ENCODE results near the gene CYB561D1.

The CYB561D1 gene

DNA sequence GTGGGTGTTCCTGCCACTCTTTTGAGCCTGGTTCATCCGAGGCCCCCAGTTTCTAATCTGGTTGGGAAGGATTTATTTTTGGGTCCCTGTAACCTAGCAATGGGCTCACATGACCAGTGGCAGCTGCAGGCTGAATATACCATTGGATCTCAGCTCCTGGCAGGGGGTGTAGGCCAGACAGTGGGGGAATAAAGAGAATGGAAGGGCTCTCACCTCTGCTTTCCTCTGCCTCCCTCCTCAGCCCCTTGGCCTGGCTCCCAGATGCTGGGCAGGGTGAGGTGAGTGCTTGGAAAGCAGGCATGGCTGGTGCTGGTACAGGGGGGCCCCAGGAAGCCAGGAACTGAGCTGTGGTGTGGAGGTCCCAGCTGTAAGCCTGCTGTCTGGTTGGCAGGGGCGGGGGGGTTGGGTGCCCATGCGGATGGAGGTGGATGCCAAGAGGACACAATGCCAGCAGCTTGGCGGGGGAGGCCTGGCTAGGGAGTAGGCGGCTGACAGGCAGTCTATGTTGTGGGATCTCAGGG lies 42.1 kb downstream of the CYB561D1 start:
- TF ChIP-seq, protein P1, sequence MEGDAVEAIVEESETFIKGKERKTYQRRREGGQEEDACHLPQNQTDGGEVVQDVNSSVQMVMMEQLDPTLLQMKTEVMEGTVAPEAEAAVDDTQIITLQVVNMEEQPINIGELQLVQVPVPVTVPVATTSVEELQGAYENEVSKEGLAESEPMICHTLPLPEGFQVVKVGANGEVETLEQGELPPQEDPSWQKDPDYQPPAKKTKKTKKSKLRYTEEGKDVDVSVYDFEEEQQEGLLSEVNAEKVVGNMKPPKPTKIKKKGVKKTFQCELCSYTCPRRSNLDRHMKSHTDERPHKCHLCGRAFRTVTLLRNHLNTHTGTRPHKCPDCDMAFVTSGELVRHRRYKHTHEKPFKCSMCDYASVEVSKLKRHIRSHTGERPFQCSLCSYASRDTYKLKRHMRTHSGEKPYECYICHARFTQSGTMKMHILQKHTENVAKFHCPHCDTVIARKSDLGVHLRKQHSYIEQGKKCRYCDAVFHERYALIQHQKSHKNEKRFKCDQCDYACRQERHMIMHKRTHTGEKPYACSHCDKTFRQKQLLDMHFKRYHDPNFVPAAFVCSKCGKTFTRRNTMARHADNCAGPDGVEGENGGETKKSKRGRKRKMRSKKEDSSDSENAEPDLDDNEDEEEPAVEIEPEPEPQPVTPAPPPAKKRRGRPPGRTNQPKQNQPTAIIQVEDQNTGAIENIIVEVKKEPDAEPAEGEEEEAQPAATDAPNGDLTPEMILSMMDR (IDR thresholded peaks at IDR 0.05; ENCODE audit: insufficient read depth, low read length), result no peak
- no peak for TF ChIP-seq GABPA (IDR thresholded peaks at IDR 0.05; ENCODE audit: low read depth)
- no peak for TF ChIP-seq REST (IDR thresholded peaks at IDR 0.05; ENCODE audit: insufficient replicate concordance, low read depth)
- TF ChIP-seq POLR2AphosphoS5 (IDR thresholded peaks at IDR 0.05; ENCODE audit: low read depth), result no peak
- no peak for TF ChIP-seq SPI1 (IDR thresholded peaks at IDR 0.05; ENCODE audit: borderline replicate concordance, low read depth)
- DNase-seq (ENCODE audit: low read depth in 1 of 2, low spot score in 1 of 2), result no peak
- no peaks in the 10 kb centered on the region for H3K27me3 ChIP-seq (ENCODE audit: insufficient read depth, poor library complexity, severe bottlenecking)
- no peak overlapping the region for H3K4me3 ChIP-seq (replicated peaks; ENCODE audit: insufficient read depth, low read length)
- H3K27ac ChIP-seq (replicated peaks), result no peak overlapping the region

GRCh38 chr1:109537450-109538178 lies 43.7 kb downstream of the CYB561D1 start:
- no peak for DNase-seq (ENCODE audit: low read depth in 1 of 2, low spot score in 1 of 2)
- Histone ChIP-seq H3K27ac (replicated peaks) (no peak overlapping the region), H3K4me3 (replicated peaks; ENCODE audit: insufficient read depth, low read length) (no peak overlapping the region), H3K27me3 (ENCODE audit: insufficient read depth, poor library complexity, severe bottlenecking) (no peaks in the 10 kb centered on the region)
- TF ChIP-seq SPI1 (IDR thresholded peaks at IDR 0.05; ENCODE audit: borderline replicate concordance, low read depth), result no peak
- no peak for TF ChIP-seq GABPA (IDR thresholded peaks at IDR 0.05; ENCODE audit: low read depth)
- TF ChIP-seq REST (IDR thresholded peaks at IDR 0.05; ENCODE audit: insufficient replicate concordance, low read depth), result no peak
- TF ChIP-seq, protein P1 (IDR thresholded peaks at IDR 0.05; ENCODE audit: insufficient read depth, low read length), result no peak
- no peak for TF ChIP-seq POLR2AphosphoS5 (IDR thresholded peaks at IDR 0.05; ENCODE audit: low read depth)

DNA sequence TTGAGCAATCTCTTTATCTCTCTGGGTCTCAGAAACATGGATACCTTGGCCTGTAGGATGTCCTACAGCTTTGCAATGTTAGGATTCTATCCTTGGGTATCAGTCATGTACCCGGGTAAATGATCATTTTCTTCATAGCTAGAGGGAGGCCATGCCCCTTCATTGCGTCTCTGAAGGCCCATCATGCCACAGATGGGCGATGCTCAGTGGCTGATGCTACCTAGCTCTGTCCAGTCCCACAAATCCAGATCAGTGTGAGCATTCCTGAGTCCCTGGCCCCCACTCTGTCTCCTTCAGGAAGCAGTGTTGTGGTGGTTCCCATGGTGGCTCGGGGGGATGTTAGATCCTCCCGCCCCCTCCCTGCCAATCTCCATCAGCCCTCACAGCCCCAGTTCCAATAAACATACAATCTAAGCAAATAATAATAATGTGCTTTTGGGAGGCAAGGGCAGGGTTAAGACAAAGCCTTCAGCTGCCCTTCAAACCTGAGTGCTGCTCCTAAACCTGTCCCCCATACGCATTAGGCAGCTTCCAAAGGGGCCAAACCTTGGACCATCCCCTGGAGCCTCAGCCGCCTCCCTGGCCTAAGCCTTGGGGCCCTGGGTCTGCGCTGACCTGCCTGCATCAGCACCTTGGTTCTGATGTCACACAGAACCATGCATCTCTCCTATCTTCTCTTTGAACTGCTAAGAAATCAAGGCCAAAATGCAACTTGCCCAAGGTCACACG lies 45.1 kb downstream of the CYB561D1 start:
- no peak overlapping the region for H3K27ac ChIP-seq (replicated peaks)
- no peak for DNase-seq (ENCODE audit: low read depth in 1 of 2, low spot score in 1 of 2)
- no peak overlapping the region for H3K4me3 ChIP-seq (replicated peaks; ENCODE audit: insufficient read depth, low read length)
- no peak for TF ChIP-seq GABPA (IDR thresholded peaks at IDR 0.05; ENCODE audit: low read depth)
- no peak for TF ChIP-seq POLR2AphosphoS5 (IDR thresholded peaks at IDR 0.05; ENCODE audit: low read depth)
- TF ChIP-seq REST (IDR thresholded peaks at IDR 0.05; ENCODE audit: insufficient replicate concordance, low read depth), result no peak
- no peak for TF ChIP-seq SPI1 (IDR thresholded peaks at IDR 0.05; ENCODE audit: borderline replicate concordance, low read depth)
- TF ChIP-seq, protein P1 (IDR thresholded peaks at IDR 0.05; ENCODE audit: insufficient read depth, low read length), result no peak
- no peaks in the 10 kb centered on the region for H3K27me3 ChIP-seq (ENCODE audit: insufficient read depth, poor library complexity, severe bottlenecking)

Measured in HL-60 (cell line).